GM04504 (cell line): ENCODE measurements around the gene CLIC1.

ENCODE experiments used
- DNase-seq: peaks from one replicate; pipeline ENCODE4 v3.0.0-alpha.2; 2012; ENCODE audit warnings: low read depth

Gene CLIC1

DNA sequence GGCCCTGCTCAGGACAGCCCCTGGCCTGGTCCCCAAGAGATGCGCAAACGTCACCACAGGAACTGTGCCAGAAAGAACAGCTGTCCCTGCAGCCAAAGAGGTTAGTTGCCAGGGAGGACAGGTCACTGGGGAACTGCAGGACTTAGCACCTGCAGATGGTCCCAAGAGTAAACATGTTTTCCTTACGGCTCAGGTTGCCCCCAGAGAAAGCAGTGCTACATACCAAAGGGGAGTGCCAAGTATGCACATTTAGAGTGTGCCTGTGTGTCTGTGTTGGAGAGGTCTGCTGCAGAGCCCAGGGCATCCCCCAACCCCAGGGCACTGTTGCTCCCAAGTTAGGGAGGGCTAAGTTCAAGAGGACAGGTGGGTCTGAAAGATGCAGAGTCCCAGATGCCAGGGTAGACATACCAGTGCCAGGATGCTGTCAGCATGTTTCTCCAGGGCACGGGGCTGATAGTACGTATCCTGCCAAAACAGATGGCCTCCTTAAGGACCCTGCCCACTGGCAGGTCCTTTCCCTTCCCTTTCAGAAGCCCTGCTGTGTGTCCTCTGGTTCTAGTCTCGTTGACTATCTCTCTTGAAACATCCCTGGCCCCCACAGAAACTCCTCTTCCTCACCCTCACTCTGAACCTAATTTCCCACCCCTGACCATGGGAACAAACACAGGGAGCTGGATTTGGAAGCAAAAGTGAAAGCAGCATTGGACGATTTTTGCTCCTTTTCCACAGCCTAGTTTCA is 34.5 kb downstream of the CLIC1 start:
- DNase-seq: no peak

DNA sequence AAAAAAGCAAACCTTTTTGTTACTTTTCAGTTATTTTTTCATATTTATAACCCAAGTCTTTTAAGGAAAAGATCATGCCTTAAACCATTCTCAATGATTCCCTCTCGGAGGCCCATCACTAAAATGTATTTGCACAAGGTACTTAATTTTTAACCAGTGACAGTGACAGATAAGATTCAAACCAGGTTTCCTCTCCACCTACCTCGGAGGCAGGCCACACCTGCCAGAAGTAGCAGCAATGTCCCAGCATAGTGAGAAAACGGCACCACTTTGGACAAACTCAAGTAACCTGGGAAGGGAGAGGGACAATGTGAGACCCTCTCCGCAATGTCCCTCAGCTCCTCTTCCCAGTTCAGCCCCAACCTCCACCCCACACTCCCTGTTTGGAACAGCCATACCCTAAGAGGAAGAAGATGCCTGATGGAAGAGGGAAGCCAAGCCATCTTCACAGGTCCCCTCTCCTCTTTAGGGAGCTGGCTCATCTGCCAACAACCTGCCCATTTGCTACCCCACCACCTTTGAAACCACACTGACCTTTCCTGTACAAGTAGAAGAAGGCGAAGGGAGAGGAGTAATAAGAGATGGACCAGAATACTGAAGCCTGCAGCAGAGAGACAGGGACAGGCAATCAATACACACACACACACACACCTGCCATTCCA is 35.5 kb downstream of the CLIC1 start:
- no peak for DNase-seq

DNA sequence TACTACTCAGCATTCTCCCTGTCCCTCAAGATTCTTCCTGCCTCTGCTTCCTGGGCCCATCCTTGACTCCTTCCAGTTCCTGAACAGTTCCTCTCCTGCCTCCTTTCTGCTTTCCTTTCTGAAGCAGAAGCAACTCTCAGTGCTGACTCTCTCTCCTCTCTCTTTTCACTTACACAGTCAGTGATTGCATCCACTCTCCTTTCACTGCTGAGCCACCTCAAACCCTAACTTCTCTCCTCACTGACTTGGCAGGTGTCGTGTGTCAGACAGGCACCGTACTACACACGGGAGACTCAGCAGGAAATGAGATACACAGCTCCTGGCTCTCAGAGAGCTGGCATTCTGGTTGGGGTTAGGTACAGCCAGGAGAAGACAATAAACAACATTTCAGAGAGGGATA is 38.8 kb downstream of the CLIC1 start:
- no peak for DNase-seq

DNA sequence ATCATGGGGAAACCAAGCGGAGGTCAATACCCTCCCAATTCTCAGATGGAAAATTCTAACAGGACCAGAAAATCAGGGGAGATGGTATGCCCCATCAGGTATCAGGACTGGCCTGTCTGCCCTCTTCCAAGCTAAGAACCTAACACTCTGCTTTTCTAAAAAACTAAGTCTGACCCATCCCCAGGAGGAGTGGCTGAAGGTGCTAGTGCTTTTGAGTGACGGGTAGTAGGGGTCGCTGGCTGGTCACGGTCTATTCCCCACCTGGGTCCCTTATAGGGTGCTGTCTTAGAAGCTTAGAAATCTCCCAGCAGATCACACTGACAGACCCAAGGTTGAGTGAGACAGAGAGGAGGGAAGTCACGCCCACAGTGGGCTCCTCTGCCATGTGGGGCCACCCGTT is 42.8 kb downstream of the CLIC1 start:
- no peak for DNase-seq

DNA sequence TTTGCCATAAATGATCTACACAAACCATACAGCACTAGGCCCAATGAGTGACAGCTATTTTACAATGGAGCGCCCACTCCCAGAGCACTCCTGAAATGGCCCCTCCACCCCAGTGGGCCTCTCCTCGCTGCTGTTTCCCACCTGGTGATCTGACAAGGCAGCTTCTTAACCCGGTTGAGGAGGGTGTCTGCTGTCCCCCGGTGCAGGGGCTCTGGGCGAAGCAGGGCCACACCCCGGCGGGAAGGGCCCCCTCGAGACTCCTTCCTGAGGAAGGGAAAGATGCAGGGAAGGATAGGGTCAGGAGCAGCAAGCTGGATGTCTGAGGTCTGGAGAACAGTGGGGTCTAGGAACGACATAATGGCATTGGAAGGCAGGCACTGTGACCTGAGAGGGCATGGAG is 43.4 kb downstream of the CLIC1 start:
- no peak for DNase-seq

DNA sequence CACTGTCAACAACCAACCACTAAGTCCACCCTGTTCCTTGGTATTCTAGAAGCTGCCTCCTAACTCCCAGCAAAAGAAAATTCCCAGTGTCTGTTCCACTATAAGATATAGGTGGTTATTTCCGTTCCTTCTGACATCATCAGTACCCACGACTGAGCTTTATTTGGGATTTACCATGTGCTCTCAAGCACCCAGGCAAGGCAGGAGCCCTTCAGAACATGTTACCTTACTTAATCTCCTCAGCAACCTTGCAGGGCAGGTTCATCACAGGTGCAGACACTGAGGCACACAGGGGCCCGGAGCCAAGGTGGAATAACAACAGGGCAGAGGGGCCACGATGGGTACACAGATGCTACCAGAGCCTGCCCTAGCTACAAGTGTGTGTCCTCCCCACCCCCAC is 44.0 kb downstream of the CLIC1 start:
- DNase-seq: no peak

DNA sequence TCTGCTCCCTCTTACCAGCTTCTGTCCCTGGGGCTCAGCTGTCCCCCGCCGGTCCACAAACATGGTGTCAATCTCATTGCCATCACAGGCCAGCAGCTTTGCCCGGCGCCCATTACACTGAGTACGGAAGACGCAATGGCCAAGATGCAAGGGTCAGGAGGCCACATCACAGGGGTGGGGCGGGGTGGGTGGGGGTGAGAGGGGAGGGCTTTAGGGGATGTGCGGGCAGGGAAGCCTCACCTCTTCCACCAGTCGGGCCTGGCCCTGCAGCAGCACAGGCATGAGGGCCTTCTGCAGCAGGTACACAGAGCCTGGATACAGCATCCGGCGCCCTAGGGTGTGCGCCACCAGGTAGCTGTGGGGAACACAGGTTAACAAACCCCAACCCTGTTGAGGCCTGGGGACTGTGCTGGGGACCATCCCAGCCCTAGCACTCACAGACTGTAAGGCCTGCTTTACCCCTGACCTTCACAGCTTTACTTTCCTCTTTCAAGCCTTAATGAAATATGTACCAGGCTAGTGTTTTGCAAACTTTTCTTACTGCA is 44.7 kb downstream of the CLIC1 start:
- no peak for DNase-seq

DNA sequence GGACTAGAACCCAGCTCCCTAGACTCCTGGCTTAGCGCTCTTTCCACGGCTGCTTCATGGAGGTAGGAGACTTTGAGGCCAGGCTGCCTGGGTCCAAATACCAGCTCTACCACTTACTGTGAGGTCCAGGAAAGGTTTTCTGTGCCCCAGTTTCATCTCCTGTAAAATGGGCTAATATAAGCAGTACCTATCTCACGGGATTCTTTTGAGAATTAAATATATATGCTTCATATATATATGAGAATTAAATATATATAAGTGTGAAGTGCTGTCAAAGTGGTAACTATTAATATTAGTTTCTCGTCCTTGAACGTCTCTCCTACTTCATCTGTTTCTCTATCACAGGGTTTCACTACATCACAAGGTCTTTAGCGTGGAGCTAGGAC is 45.3 kb downstream of the CLIC1 start:
- no peak for DNase-seq

DNA sequence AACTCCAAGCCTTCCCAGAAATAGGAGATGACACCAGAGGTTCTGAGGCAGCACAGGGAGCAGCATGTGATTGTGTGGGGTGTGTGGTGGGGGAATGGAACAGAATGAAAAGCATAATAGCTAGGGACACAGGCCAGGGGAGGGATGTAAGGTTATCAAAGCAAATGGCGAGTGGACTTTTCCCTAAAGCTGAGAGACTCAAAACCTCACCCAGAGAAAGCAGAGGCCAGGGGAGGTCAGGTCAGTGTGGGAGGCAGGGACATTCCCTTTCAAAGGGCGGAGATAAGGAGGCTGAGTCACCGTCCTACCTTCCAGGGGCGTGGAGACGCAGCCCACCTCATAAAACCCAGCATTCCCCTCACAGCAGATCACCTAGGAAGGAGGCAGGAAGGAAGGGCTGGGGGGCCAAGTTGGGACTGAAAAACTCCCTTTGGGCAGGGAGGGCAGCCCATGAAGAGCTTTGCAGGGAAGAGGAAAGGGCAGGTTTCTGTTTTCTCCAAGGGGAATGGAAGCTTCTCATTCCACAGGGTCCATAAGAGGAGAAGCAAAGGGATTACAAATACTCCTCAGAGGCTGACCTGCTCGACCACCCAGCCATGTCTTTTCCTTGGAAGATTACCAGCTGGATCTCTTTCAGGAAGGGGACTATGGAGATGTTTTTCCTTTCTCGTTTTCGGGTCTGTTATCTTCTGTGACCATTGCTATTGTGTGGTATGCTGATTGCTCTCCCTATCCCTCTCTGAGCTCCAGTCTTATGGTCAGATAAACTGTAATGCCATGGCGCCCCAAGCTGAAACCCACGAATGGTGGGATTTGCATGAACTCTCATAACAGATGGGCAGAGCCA is 45.9 kb downstream of the CLIC1 start:
- no peak for DNase-seq

DNA sequence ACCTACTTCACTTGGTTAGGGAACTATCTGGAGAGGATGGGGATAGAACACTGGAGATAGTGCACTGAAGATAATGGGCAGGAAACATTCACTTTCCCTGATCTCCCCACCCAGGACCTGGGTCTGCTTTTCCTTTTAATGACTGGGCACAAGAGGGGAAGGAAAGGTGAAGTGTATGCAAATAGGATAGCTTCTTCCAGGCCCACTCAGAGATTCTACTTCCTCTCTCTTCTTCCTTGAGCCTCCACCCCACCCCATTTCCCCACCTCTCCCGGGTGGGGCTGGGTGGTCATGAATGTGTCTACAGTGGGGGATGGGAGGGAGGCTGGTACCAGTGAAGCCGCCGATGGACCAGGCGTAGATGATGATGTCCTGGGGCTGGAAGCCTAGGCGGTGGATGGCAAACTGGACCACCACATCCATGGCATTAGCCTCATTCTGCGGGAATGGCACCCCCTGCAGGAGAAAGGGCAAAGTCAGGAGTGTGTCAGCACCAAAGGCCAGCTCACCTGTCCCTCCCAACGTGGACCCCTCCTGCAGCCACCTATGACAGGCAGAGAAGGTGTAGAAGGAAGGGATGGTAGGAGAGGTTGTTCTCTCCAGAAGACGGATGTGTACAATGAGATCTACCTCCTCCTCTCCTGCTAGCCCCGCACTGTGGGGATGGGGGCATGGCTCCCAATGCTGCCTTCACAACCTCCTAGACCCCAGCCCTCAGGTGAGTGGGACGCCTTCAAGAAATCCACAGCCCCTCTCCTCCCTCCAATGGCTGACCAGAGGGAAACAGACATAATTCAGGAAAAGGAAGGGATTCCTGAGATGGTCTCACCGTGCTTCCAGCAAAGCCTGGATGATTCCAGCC is 46.9 kb downstream of the CLIC1 start:
- DNase-seq: no peak

DNA sequence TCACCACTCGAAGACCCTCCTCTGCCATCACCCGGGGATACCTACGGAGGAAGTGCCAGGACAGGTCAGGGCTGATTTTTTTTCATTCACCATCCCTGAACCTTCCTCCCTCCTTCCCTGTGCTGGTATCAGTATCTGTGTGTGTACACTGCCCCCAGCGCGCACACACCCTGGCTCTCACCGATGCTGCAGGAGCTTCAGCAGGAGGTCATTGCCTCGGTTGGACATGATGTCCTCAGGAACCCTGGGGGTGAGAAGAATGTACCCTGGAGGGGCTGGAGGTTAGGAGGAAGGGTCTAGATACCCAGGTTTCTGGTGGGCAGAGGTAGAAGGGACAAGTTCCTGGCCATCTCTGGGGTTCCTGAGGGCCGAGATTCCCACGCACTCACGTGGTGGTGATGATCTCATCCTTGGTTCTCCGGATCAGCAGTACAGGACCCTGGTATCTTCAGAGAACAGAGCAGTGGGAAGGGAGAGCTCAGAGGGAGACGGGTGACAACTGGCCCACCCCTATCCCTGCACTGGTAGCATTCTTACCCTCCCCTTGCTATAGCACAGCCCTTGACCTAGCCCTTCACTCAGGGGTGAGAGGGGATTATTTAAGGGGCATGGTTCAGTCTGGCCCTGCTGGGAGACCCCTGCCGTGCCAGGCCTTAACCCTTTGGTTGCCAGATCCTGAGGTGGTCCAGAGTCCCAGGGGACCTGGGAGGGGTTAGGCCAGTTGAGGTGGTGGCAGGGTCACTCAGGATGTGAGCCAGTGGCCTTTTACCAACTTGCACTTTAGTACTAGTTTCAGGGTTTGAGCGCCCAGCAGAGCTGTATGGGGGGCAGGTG is 48.3 kb downstream of the CLIC1 start:
- DNase-seq: no peak

DNA sequence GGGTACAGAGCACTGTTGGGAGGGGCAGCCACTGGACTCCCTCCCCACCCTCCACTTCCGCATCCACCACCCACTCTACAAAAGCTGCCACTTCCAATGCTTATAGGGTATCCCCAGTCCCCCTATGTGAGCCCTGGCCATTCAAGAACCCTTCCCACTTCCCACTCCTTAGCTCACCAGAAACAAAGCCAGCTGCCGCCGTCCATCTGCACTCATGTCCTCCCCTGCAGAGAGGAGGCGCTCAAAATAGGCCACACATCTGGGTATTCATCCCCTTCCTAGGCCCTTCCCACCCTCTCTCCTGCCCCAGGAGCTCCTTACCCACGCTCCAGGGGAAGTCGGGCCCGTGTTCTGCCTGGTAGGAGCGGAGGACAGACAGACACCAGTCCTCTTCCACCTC is 49.0 kb downstream of the CLIC1 start:
- no peak for DNase-seq

DNA sequence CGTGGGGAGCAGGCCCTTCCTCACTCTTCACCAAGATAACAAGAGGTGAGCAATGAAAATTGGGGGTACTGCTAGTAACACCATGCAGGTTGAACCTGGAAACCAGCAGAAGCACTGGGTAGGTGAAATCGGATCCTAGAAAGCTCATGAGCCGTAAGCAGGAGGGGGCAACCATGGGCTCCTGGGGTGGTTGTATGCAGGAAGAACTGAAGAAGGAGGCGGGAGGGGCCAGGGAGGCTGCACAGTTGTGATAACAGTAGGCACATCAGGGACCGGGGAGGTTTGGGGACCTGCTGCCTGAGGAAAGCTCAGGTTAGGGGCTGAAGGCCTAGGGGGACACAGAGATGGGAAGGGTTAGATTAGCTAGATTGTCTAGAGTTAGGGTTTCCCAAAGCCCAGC is 49.8 kb downstream of the CLIC1 start:
- no peak for DNase-seq

DNA sequence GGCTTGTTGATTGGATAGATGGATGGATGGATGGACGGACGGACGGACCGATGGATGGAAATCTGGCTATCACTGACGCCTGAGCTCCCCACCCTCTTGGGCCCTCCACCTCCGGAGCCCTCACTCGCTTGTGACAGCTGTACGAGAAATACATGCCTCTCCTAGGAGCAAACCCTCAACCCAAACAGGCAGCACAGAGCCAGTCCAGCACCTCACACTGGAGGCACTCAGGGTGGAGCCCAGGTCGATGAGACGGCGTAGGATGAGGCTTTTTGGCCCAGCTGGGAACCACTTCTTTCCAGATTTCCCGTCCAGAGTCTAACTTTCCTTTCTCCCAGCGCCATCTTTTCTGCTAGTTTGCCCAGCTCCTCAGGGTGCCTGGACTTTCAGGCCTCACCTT is 52.7 kb downstream of the CLIC1 start:
- no peak for DNase-seq

DNA sequence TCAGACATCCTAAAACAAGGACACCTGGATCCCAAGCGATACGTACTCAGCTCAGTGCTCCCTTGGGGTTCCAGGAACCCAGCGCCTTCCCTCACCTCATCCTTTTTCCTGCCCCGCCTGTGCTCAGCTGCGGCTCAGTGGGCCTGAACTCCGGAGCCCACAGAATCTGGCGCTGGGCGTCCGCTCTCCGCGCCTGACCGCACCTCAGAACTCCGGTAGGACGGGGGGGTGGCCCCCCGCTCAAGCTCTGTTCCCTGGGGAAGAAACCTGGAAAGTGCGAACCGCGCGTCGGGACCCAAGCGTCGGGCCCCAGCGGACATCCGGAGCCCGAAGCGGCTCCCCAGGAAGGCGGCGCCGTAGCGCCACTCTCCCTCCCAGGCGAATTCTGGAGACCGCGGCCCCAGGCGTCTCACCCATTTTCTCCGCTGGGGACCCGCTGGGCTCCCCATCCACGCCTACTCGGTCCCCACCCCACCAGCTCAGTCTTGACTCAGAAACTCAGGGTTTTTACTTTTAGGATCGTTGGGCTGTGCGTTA is 55.1 kb downstream of the CLIC1 start:
- no peak for DNase-seq
